ENCODE data around the gene SYNGR3. TPM values are rescaled to one million over a fixed set of nuclear protein-coding genes. Genes with fewer than 3 reads are reported as not detected.

The SYNGR3 gene
- total RNA-seq, 4 donors from 2014 or later, result 2.3 TPM; not detected in 3

DNA sequence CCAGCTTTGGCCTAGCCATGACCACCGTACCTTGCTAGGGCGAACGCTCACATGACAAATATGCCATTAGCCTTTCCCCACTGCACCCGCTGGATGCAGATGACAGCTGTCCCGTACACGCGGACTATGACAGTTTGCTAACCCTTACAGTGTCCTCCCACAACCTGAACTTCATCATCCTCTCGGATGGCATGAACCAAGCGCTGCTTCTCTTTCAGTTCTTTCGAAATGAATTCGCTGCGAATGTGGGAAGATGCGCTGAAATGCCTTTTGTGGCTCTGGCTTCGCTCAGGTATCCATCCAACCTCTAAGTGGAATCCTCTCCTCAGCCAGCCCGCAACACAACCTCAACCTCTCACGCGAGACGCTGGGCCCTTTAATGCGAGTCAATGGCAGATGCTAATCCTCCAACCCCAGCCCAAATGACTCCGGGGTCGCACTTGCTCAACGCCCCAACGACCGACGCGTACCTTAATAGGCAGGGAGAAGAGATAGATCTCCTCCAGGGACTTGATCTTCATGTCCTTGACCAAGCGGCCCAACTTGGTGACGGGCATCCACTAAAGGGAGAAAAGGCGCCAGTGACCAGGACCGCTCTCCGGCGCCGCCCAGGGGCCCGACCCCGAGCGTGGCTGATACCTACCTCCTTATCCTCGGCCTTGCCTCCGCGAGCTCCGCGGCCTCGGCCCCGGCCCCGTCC lies 25.8 kb upstream of the SYNGR3 start:
- ATAC-seq, result peak; percentile 9 to 29
- in situ Hi-C loops (cut with MboI; ENCODE audit: low sequenced_read_pairs in 4 of 4) (no loop called here), intact Hi-C loops (cut with DNase I; ENCODE audit: low total_unique reads) (no loop called here)
- peak overlapping the region; percentile 73 to 97 (median 76) for H3K4me3 ChIP-seq
- H3K4me1 ChIP-seq, result peaks cover 25 to 32% of the 10 kb centered on the region in 2 donors
- H3K27ac ChIP-seq, result peak overlapping the region; percentile 88 to 99 (median 92)
- peaks cover 0 to 25% of the 10 kb centered on the region in 2 donors for H3K36me3 ChIP-seq
- no peaks in the 10 kb centered on the region for H3K9me3 ChIP-seq
- peak in 1 of 2 donors; percentile 15 for TF ChIP-seq POLR2A (IDR thresholded peaks at IDR 0.05)
- TF ChIP-seq, protein P1, sequence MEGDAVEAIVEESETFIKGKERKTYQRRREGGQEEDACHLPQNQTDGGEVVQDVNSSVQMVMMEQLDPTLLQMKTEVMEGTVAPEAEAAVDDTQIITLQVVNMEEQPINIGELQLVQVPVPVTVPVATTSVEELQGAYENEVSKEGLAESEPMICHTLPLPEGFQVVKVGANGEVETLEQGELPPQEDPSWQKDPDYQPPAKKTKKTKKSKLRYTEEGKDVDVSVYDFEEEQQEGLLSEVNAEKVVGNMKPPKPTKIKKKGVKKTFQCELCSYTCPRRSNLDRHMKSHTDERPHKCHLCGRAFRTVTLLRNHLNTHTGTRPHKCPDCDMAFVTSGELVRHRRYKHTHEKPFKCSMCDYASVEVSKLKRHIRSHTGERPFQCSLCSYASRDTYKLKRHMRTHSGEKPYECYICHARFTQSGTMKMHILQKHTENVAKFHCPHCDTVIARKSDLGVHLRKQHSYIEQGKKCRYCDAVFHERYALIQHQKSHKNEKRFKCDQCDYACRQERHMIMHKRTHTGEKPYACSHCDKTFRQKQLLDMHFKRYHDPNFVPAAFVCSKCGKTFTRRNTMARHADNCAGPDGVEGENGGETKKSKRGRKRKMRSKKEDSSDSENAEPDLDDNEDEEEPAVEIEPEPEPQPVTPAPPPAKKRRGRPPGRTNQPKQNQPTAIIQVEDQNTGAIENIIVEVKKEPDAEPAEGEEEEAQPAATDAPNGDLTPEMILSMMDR (IDR thresholded peaks at IDR 0.05 in 4 of 5, conservative IDR thresholded peaks at IDR 0.05 in 1 of 5), result peak in 1 of 5 experiments; percentile 25
- peak in 1 of 2 donors; percentile 53 for DNase-seq
- no peaks in the 10 kb centered on the region for H3K27me3 ChIP-seq

DNA sequence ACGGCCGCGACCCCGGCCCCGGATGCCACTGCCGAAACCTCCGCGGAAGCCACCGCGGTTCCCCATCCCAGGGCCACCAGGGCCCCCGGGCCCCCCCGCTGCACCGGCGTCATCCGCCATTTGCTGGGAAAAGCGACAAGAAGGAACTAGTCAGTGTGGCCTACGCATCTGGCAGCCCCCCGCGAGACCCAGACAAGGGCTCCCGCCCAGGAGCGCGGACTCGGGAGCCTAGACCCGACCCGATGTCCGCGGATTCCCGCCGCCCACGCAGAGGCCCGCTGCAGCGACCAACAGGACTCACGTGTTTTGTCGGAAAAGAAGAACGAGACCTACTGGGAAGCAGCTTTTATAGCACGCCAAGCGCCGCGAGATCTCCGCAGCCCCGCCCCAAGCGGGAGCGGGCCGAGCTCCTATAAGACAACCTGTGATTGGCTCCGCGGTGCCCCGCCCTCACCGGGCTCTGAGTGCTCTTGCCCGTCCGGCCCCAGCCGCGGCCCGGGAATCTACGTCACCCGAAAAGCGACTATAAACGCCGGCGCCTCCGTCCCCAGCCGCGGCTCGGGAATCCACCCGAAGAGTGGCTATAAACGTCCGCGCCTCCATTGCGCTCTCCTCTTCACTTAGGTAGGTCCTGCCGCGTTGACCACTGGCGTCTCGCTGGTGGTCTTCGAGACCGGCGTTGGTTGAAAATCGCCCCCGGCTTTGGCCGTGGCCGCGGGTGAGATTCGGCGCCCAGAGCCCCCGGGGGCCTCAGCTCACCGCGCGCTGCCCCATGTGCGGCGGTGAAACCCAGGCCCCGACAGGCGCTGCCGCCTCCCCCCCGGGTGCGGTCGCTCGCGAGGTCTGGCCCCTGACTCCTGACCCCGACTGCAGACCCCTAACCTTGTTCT lies 25.0 kb upstream of the SYNGR3 start, which contains the start of gene RPS2:
Gene RPS2 (minus strand): TSS at position 321 of the 890 bp plus-strand sequence. CDS start 201 bp downstream, at position 120.
- H3K9me3 ChIP-seq, result no peaks in the 10 kb centered on the region
- intact Hi-C loops (cut with DNase I; ENCODE audit: low total_unique reads), result no loop called here
- ATAC-seq (peak; percentile 91 to 94), DNase-seq (peak; percentile 99)
- H3K4me1 ChIP-seq, result peaks cover 23 to 31% of the 10 kb centered on the region in 2 donors
- no peaks in the 10 kb centered on the region for H3K27me3 ChIP-seq
- TF ChIP-seq, protein P1 (IDR thresholded peaks at IDR 0.05 in 4 of 5, conservative IDR thresholded peaks at IDR 0.05 in 1 of 5), result peak in 2 of 5 experiments; percentile 19 to 33
- TF ChIP-seq POLR2A (IDR thresholded peaks at IDR 0.05), result peak; percentile 96 to 97
- peak within 1 kb of the TSS; percentile 73 to 97 (median 76) for H3K4me3 ChIP-seq
- H3K36me3 ChIP-seq, result peaks cover 0 to 25% of the 10 kb centered on the region in 2 donors
- H3K27ac ChIP-seq, result peak within 1 kb of the TSS; percentile 88 to 99 (median 92)
- in situ Hi-C loops (cut with MboI; ENCODE audit: low sequenced_read_pairs in 4 of 4), result no loop called here

GRCh38 chr16:1965396-1966001 lies 24.3 kb upstream of the SYNGR3 start:
- Histone ChIP-seq H3K4me1 (peaks cover 18 to 24% of the 10 kb centered on the region in 2 donors), H3K27me3 (no peaks in the 10 kb centered on the region), H3K4me3 (peak overlapping the region; percentile 73 to 97 (median 76)), H3K36me3 (peaks cover 0 to 25% of the 10 kb centered on the region in 2 donors), H3K9me3 (no peaks in the 10 kb centered on the region), H3K27ac (peak overlapping the region; percentile 88 to 99 (median 92))
- intact Hi-C loops (cut with DNase I; ENCODE audit: low total_unique reads) (no loop called here), in situ Hi-C loops (cut with MboI; ENCODE audit: low sequenced_read_pairs in 4 of 4) (no loop called here)
- ATAC-seq (peak; percentile 1), DNase-seq (no peak)
- TF ChIP-seq POLR2A (IDR thresholded peaks at IDR 0.05), result no peak
- TF ChIP-seq, protein P1 (IDR thresholded peaks at IDR 0.05 in 4 of 5, conservative IDR thresholded peaks at IDR 0.05 in 1 of 5), result no peak

GRCh38 chr16:1966460-1966859 lies 23.3 kb upstream of the SYNGR3 start, which contains the start of gene RNF151:
Gene RNF151 (plus strand): TSS chr16:1966856. CDS start chr16:1966882, 26 bp downstream.
- Histone ChIP-seq H3K4me3 (peak within 1 kb of the TSS; percentile 73 to 97 (median 76)), H3K27ac (peak within 1 kb of the TSS; percentile 88 to 99 (median 92)), H3K27me3 (no peaks in the 10 kb centered on the region), H3K9me3 (no peaks in the 10 kb centered on the region), H3K4me1 (peaks cover 19 to 28% of the 10 kb centered on the region in 2 donors), H3K36me3 (peaks cover 0 to 20% of the 10 kb centered on the region in 2 donors)
- no peak for DNase-seq
- TF ChIP-seq, protein P1 (IDR thresholded peaks at IDR 0.05 in 4 of 5, conservative IDR thresholded peaks at IDR 0.05 in 1 of 5), result no peak
- no peak for TF ChIP-seq POLR2A (IDR thresholded peaks at IDR 0.05)
- intact Hi-C loops (cut with DNase I; ENCODE audit: low total_unique reads) (no loop called here), in situ Hi-C loops (cut with MboI; ENCODE audit: low sequenced_read_pairs in 4 of 4) (no loop called here)
- ATAC-seq, result no peak
